ENCODE data around the gene AKT1S1.
"Not testable (repeated sequence)": the region's sequence is repeated elsewhere in the genome, so short reads cannot be mapped to it uniquely, and the experiment has no call there.

The AKT1S1 gene

DNA sequence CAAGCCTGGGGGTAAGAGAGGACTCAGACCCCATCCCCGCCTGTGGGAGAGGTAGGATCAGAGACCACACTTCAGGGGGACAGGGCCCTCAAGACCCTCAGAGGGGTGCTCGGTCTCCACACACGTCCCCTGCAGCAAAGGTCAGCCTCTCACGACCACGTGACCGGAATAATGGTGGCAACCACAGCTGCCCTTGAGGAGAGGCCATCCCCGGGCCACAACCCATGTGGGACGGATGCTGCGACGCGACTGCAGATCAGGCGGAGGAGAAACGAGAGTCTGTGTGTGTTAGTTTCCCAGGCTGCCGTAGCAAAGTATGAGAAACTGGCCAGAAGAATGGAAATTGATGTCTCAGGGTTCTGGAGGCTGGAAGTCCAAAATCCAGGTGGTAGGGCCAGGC lies 50.1 kb downstream of the AKT1S1 start:
- ChIA-PET CTCF (no interaction called here), POLR2A (no interaction called here)
- DNase-seq (ENCODE audit: extremely low spot score) = no peak
- TF ChIP-seq, protein P1, sequence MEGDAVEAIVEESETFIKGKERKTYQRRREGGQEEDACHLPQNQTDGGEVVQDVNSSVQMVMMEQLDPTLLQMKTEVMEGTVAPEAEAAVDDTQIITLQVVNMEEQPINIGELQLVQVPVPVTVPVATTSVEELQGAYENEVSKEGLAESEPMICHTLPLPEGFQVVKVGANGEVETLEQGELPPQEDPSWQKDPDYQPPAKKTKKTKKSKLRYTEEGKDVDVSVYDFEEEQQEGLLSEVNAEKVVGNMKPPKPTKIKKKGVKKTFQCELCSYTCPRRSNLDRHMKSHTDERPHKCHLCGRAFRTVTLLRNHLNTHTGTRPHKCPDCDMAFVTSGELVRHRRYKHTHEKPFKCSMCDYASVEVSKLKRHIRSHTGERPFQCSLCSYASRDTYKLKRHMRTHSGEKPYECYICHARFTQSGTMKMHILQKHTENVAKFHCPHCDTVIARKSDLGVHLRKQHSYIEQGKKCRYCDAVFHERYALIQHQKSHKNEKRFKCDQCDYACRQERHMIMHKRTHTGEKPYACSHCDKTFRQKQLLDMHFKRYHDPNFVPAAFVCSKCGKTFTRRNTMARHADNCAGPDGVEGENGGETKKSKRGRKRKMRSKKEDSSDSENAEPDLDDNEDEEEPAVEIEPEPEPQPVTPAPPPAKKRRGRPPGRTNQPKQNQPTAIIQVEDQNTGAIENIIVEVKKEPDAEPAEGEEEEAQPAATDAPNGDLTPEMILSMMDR (IDR thresholded peaks at IDR 0.05; ENCODE audit: control extremely low read depth, extremely low read depth, low read depth, missing control alignments) = no peak

DNA sequence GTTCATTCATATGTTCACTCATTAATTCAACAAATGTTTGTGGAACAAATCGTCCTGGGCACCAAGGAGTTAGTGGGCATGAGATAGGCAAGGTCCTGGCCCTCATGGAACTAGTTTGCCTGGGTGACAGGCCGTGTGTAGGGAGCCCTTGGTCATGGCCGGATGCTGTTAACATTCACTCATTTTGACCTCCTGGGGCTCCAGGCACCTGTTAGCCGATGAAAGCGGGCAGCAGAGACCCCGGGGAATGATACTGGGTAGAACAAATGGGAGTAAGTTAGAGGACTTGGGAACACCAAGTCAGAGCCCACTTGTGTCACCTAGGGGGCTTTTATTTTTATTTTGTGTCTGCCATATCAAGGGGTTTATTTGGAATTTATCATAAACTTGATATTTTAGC lies 52.5 kb downstream of the AKT1S1 start:
- TF ChIP-seq, protein P1 (IDR thresholded peaks at IDR 0.05; ENCODE audit: control extremely low read depth, extremely low read depth, low read depth, missing control alignments) = no peak
- ChIA-PET POLR2A (no interaction called here), CTCF (interaction anchor here (1.2 kb wide), 1 partner anchor 20 kb away, joined by 3 read pairs; no protein-coding TSS in a partner anchor)
- DNase-seq (ENCODE audit: extremely low spot score) = no peak

DNA sequence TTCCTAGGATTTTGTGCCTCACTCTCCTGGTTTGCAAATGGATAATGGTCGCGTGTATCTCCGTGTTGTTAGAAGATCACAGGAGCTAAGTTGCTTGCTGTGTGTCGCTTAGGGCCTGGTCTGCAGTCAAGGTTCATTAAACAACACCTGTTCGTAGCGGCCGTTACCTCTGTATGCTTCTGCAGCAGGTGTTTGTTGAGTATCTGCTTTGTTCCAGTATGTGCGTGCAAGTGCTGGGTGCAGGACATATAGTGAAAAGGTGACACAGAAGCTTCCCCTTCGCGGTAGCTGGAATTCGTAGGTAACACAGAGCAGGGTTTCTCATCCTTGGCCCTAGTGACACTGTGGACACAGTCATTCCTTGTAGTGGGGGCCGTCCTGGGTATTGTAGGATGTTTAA lies 53.7 kb downstream of the AKT1S1 start:
- TF ChIP-seq, protein P1 (IDR thresholded peaks at IDR 0.05; ENCODE audit: control extremely low read depth, extremely low read depth, low read depth, missing control alignments) = no peak
- ChIA-PET CTCF (interaction anchor here (1.2 kb wide), 1 partner anchor 21 kb away, joined by 3 read pairs; no protein-coding TSS in a partner anchor), POLR2A (no interaction called here)
- DNase-seq (ENCODE audit: extremely low spot score) = no peak

DNA sequence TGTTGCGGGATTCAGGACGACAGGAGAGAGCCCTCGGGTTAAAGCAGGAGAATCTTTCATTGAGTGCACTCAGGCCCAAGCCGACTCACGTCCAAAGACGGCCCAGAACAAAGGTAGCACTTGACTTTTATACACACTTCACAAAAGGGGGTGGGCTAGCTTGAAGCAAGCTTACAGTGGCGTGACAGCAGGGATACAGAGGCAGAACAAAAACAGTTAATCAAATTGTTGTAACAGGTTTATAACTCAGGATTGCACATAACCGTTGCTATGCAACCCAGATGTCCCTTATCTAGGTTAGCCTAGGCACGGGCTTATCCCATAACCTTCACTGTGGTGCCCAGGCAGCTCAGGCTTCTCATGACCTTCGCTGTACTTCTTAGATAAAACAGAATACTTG lies 57.0 kb downstream of the AKT1S1 start:
- POLR2A ChIA-PET = no interaction called here
- no peak for DNase-seq (ENCODE audit: extremely low spot score)
- TF ChIP-seq, protein P1 (IDR thresholded peaks at IDR 0.05; ENCODE audit: control extremely low read depth, extremely low read depth, low read depth, missing control alignments) = no peak
- CTCF ChIA-PET = interaction anchor here (0.9 to 1.2 kb wide), 2 partner anchors 13 to 316 kb away, joined by 3 read pairs; no protein-coding TSS in a partner anchor

DNA sequence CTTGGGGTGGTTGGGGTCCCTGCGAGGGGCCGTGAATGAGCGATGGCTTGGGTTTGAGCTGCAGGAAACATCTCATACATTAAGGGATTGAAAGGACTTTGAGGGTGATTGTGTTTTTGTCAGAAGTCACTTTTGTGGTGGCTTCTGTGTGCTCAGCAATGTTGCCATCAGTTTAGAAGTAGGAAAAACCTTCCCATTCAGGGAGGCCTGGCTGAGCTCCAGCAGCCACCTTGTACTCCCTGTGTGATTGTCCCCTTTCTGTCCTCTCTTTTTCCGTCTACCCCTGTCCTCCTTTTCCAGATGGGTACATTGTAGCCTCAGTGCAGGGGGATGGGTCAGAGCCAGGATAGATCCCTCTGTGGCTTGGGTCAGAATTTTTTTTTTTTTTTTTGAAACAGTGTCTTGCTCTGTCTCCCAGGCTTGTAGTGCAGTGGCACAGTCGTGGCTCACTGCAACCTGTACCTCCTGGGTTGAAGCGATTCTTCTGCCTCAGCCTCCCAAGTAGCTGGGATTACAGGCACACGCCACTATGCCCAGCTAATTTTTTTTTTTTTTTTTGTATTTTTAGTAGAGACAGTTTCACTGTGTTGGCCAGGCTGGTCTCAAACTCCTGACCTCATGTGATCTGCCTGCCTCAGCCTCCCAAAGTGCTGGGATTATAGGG lies 57.6 kb downstream of the AKT1S1 start:
- CTCF ChIA-PET = interaction anchor here (0.9 to 1.2 kb wide), 3 partner anchors 12 to 316 kb away, joined by 3 to 4 read pairs (median 3); no protein-coding TSS in a partner anchor
- not testable (repeated sequence) for DNase-seq (ENCODE audit: extremely low spot score)

More for the DNA sequence above, 57.6 kb downstream of the AKT1S1 start:
- POLR2A ChIA-PET = interaction anchor here (0.7 kb wide), 1 partner anchor 533 kb away, joined by 3 read pairs; no protein-coding TSS in a partner anchor
